Epithelial cell of prostate (primary cell): Measurements from ENCODE around the gene PAPOLB.

Experiments used
- DNase-seq: peaks from one replicate; pipeline ENCODE4 v3.0.0-alpha.2; 2011; ENCODE audit warnings: low read depth, low spot score
- H3K27ac ChIP-seq: fragments of 450-650 bp; 2 replicates; pipeline ENCODE4 v1.5.1; 2017; ENCODE audit warnings: mild to moderate bottlenecking

Gene PAPOLB

DNA sequence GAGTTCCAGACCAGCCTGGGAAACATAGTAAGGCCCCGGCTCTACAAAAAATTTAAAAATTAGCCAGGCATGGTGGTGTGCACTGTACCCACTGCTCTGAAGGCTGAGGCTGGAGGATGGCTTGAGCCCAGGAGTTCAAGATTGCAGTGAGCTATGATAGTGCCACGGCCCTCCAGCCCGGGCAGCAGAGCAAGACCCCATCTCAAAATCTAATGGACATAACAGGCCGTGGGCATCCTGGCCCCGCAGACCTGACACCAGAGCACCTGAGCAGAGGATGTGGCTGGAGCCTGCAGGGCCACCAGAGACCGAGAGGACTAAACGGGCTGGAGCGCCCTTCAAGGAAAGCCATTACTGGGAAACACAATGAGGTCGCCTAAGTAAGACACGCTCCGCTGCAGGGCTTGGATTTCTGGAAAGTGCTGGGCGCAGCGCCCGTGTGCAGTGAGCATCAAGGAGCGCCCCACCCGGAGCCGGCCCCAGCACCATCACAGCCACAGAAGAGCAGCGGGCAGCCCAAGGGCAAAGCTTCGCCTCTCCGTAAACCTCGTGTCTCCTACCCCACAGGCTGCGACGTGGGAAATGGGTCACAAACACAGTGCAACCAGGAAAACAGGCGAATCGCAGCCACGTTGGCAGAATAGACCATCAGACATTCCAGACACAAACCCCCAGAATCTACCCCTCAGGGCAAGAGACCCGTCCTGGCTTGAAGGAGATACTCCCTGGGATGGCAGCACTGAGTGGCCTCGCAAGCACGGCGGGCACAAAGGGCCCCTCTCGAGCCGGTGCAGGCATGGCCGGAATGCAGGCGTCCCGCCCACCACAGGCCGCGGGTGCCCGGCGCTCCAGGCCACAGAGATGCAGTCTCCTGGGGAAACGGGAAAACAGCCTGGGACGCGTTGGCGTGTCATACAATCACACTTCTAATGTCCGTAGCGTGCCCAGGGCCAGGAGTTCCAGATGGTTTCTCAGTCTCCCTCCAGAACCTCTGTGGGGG lies 16.8 kb upstream of the PAPOLB start:
- no peak overlapping the region for H3K27ac ChIP-seq
- DNase-seq: no peak

- H3K27ac ChIP-seq: no peak overlapping the region
- DNase-seq: no peak
These were observed 14.8 kb upstream of the PAPOLB start for GRCh38 chr7:4876586-4876985.

DNA sequence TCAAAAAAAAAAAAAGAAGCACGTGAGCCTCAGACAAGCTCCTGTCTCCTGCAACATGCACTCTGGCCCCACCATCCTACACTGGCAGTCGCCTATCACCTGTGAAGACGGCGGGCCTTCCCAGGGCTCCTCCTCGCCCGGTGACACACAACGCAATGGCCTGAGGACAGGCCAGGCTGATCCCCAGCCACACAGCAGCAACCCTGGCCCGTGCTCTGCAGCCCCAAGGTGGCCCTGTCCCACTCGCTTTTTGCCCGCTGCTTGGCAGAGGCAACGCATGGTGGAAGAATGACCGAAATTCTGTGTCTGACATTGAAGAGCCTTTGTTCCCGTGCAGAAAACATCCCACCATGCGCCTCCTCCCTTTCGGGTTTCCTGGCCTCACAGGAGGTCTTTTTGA lies 13.6 kb upstream of the PAPOLB start:
- H3K27ac ChIP-seq: no peak overlapping the region
- DNase-seq: no peak

DNA sequence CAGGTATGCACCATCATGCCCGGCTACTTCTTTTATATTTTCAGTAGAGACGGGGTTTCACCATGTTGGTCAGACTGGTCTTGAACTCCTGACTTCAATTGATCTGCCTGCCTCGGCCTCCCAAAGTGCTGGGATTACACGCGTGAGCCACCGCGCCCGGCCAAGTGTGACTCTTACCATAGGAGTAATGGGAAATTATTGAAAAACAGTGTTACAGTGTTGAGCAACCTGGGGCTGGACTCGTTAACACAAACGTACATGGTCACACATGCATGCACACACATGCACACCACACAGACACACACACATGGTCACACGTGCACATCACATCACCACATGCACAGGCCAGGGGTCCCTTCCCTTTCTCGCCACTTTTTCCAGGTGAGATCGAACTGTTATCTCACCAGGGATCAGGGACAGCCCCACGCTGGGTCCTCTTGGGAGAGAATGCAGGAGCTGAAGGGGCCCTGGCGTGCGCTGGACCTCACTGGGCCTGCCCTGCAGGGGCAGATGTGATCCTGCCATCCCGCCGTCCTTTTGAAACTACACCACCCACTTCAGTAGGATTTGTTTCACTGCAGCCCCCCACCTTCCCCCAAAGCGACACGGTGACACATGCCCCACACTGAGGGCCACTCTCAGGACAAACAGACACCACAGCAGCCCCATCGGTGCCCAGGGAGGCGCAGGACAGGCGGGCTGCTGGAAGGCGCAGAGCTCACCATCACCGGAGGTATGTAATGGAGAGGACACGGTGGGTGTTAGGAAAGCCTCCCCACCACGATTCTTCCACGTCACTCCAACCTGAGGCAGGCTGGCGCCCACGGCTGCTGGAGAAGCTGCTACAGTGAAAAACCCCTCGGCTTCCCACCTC lies 11.5 kb upstream of the PAPOLB start:
- no peak for DNase-seq
- H3K27ac ChIP-seq: no peak overlapping the region

DNA sequence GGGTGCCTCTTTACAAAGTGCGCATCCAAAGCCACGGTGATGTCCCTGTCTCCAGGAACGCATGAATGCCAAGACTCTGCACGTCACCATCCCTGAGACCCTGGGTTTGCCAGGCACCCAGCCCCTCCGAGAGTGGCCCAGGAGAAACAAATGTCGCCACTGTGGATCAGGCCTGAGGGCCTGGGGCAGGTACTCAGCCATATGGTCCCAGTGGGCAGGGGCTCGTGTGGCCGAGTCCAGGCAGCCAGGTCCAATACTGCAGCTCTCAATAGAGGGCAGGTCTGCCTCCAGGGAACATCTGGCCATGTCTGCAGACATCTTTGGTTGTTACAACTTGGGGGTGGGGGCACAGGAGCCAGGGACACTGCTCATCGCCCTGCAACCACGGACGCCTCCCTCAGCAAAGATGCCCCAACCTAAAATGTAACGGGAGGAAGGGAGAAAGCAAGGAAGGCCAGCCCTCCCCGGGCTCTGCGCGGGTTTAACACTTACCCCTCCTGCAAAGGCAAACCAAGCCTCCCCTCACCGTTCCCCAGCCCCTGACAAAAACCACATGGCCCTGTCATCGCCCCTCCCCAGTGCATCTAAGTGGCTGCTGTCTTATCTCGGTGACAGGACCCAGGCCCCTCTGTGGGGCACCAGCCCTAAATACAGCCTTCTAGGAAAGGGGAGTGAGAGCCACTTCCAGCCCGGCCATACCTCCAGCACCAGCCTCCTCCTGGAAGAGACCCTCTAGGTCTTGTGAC lies 10.3 kb upstream of the PAPOLB start:
- no peak for DNase-seq
- H3K27ac ChIP-seq: no peak overlapping the region

DNA sequence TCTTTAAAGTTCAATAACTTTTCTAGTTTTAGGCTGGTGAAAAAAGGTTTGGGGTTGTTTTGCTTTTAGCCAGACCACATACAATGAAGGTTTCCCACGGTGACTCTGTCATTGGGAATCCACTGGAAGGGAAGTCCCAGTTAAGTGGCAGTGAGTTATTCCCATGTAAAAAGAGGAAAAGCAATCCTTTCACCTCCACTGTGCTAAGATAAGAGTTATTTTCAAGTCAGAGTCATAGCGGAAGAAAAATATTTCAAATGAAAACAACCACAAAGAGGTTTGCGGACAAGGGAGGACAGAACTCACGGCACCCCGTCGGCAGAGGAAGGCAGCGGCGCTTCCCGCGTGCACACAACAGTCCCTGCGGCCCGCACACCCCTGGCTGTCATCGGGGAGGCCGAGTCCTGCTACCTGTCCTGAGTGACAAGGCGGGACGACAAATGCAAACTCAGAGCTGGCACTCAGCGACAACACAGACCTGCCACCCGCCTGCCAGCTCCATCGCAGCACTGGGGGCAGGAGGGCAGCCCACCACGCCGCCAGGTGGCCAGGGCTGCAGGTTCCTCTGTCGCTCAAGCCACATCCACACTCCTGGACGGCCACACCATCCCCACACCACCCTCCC lies 9.3 kb upstream of the PAPOLB start:
- no peak for DNase-seq
- H3K27ac ChIP-seq: no peak overlapping the region

DNA sequence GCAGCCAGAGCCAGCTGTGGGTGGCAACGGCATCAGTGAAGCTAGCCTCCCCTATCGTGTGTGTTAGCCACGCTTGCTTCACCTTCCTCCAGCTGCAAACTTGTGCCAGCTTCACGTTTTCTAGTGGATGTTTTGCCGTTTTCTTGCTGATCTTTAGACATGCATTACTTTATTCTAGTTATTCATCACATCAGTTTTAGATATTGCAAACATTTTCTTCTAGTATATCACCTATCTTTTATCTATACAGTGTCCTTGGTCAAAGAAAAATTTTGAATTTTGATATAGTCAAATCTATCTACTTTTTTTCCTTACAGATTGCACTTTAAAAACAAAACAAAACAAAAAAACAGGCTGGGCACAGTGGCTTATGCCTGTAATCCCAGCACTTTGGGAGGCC lies 6.7 kb upstream of the PAPOLB start:
- no peak for DNase-seq
- H3K27ac ChIP-seq: no peak overlapping the region

DNA sequence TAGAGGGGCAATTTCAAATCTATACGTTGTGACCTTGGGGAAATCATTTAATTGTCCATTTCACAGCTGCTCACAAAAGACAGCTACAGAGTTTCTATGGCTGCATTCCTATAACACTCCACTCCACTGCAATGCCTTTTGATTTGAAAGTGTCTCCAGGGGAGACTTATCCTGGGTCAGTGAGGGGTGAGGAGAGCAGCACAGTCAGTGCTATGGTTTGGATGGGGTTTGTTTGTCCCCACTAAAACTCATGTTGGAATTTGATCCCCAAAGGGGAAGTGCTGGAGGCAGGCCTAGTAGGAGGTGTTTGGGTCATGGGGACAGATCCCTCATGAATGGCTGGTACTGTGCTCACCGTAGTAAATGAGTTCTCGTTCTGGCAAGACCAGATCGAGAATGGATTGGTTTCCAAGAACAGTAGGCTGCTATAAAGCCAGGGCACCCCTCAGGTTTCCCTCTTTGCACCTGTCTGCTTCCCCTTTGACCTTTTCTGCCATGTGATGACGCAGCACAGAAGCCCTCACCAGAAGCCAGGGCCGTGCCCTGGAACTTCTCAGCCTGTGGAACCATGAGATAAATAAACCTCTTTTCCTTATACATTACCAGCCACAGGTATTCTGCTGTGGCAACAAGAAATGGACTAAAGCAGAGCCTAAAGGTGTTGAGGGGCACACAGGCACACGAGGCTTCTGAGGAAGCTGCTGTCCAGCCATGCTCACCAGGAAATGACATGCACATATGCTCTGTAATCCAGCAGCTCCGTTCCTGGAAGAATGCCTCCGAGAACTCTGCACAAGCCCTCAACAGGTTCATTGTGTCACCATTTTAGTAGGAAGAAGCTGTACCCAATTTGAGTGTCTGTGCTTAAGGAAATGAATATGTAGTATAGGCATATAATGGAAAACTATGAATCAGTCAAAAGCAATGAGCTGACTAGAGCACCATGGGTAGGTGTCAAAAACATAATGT lies 5.0 kb upstream of the PAPOLB start:
- H3K27ac ChIP-seq: no peak overlapping the region
- no peak for DNase-seq

DNA sequence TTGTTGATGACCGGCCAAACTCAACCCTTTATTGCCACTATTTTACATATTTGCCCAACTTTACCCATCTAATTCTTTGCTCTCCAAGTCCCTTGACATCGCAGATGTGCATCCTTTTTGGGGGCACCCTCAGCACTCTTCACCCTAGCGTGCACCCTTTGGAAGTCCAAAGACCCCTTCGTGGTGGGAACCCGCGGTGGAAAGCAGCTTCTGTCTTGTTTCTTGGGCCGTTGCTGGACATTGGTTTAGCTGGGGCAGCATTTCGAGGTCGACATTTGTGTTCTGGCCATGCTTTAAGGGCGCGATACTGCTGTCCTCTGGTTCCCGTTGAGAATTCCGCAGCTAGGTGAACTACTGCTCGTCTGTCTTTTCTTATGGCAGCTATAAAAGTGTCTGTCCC lies 326 bp upstream of the PAPOLB start:
- no peak for DNase-seq
- no peak overlapping the region for H3K27ac ChIP-seq

DNA sequence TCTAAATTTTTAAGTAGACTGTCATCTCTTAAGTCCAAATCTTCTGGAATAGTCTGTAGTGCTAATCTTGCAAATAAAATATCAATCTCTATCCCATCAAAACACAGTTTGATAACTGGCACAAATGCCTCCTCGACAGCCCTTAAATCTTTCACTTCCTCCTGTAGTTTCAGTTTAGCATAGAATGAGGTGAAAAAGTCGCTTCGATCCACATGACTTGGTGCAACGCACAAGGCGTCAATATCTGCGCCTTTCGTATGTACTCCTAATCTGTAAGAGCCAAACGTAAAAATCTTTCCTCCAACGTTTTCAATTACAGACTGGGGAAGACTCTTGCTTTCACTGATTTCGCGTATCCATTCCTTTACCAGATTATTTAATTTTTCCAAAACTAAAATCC lies 603 bp downstream of the PAPOLB start:
- H3K27ac ChIP-seq: no peak overlapping the region
- DNase-seq: no peak

DNA sequence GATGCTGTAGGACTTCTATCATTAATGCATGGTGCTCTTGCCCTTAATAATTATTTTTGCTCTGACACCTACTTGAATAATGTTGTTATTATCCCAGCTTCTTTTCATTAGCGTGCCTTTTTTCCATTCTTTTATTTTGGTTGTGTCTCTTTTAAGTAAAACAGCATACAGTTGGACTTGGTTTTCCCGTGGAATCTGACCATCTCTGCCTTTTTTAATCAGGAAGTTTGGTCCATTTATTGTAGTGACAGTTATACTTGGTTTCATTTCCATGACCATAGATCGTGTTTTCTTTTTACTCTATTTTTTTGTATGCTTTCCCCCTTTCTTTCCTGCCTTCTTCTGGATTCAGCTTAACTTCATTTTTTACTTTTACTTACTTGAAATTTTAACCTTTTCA lies 4.6 kb downstream of the PAPOLB start:
- no peak for DNase-seq
- no peak overlapping the region for H3K27ac ChIP-seq

GRCh38 chr7:4856336-4857057 lies 5.3 kb downstream of the PAPOLB start:
- H3K27ac ChIP-seq: no peak overlapping the region
- no peak for DNase-seq

DNA sequence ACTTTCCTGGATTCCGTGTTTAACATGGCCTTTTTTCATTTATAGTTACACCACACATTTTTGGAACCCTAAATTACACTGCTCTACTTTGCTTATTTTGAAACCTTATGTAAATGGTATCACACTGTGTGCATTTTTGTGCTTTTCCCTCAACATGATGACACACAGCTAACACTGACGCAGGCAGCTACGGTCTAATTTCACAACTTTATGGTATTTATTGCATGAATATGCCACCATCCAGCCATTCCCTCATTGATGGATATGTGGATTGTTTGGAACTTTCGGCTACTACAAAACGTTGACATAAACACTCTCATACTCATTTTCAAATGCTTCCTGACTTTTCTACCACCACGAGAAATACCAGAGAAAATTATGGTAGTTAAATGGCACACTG lies 6.9 kb downstream of the PAPOLB start:
- DNase-seq: no peak
- H3K27ac ChIP-seq: no peak overlapping the region

GRCh38 chr7:4851459-4852422 lies 10.1 kb downstream of the PAPOLB start:
- DNase-seq: no peak

DNA sequence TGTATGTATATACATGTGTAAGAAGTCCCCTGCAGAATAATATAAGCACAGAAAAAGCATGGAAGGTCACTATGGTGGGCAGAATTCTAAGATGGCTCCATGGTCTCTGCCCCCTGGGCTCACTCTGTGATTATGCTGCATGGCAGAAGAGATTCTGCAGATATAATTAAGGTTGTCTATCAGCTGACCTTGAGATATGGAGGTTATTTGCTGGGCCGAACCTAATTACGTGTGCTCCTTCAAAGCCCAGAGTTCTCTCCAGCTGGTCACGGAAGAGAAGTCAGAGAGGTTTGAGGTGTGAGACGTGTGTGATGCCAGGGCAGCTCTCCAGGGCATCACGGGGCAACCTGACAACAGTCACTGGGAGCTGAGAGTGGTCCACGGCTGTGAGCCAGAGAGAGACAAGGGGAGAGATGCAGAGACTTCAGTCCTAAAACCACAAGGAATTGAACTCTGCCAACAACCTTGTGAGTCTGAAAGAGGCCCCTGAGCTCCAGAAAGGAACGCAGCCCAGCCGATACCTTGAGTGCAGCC lies 11.5 kb downstream of the PAPOLB start:
- no peak overlapping the region for H3K27ac ChIP-seq
- DNase-seq: no peak

More at GRCh38 chr7:4851459-4852422, 10.1 kb downstream of the PAPOLB start:
- no peak overlapping the region for H3K27ac ChIP-seq

DNA sequence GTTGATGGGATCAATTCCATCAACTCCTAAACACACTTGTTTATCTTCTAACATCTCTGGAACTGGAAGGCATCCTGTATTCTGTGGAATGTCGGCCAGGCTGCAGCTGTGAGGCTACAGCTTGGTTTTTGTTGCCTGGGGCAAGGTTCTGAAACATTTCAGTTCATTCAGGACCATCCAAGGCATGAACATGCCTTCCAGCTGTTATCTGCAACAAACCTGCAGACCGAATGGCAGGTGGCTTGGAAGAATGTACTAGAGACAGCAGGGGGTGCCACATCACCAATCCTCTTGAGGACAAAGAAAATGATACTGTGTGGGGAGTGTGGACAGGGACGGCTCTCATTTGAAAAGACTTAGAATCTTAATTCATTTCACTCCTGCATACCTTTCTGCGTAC lies 12.4 kb downstream of the PAPOLB start:
- no peak for DNase-seq
- H3K27ac ChIP-seq: no peak overlapping the region

- DNase-seq: no peak
- no peak overlapping the region for H3K27ac ChIP-seq
These were observed 16.1 kb downstream of the PAPOLB start for GRCh38 chr7:4845740-4846142.
